Measurements from ENCODE around the gene SRBD1.

SRBD1 gene

GRCh38 chr2:45583977-45584376 lies 27.1 kb downstream of the SRBD1 start:
- Histone ChIP-seq H3K4me1 (ENCODE audit: low read length) (no peaks in the 10 kb centered on the region), H3K9me2 (replicated peaks; ENCODE audit: insufficient read depth, low read length) (no peaks in the 10 kb centered on the region), H3K36me3 (replicated peaks; ENCODE audit: insufficient read depth, low read length) (peaks cover 3% of the 10 kb centered on the region; the same call in 1 of the 2 replicates), H3K4me2 (ENCODE audit: low read depth, low read length) (no peak overlapping the region), H3K27ac (ENCODE audit: low read length) (no peak overlapping the region), H3K4me3 (ENCODE audit: low read length) (no peak overlapping the region), H3K9me3 (replicated peaks; ENCODE audit: insufficient read depth, low read length) (no peaks in the 10 kb centered on the region), H3K9ac (ENCODE audit: low read length) (no peak overlapping the region), H2AFZ (ENCODE audit: low read length) (no peak overlapping the region), H3K27me3 (replicated peaks; ENCODE audit: insufficient read depth, low read length) (no peaks in the 10 kb centered on the region), H3K79me2 (ENCODE audit: low read length) (0 out of 2 replicates have a peak, but pooled peaks cover 8% of the 10 kb centered on the region), H3F3A (ENCODE audit: insufficient read depth, low read length) (no peaks in the 10 kb centered on the region; the same call in 1 of the 2 replicates), H4K20me1 (ENCODE audit: insufficient read depth, low read length) (no peaks in the 10 kb centered on the region)
- no peak for TF ChIP-seq EZH2 (optimal IDR thresholded peaks at IDR 0.05; ENCODE audit: low read depth, low read length)
- no peak for TF ChIP-seq CTCF (IDR thresholded peaks at IDR 0.05; ENCODE audit: low read length)
- TF ChIP-seq EZH2phosphoT487 (IDR thresholded peaks at IDR 0.05; ENCODE audit: low read length): no peak
- DNase-seq: no peak

DNA sequence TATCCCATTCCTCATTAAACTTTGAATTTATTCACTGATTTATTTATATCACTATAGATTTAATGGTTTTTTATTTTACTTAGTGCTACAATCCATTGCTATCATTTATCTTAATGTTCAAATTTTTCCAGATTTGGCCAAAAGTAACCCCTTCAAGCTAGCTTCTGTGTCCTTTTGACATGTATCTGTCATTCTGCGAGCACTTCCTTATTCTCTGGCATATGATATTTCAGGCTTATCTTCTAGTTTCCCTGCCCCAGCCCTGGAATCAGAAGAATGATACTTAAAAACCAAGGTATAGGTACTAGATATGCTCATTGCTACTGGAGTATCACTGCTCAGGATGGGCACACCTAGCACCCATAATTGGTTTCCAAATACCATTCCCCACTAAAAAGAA lies 28.5 kb downstream of the SRBD1 start:
- no peaks in the 10 kb centered on the region for H3K9me3 ChIP-seq (replicated peaks; ENCODE audit: insufficient read depth, low read length)
- H3K9ac ChIP-seq (ENCODE audit: low read length): no peak overlapping the region
- 0 out of 2 replicates have a peak, but pooled peaks cover 6% of the 10 kb centered on the region for H3K79me2 ChIP-seq (ENCODE audit: low read length)
- no peaks in the 10 kb centered on the region for H3K9me2 ChIP-seq (replicated peaks; ENCODE audit: insufficient read depth, low read length)
- no peaks in the 10 kb centered on the region; the same call in 1 of the 2 replicates for H3F3A ChIP-seq (ENCODE audit: insufficient read depth, low read length)
- H3K4me3 ChIP-seq (ENCODE audit: low read length): no peak overlapping the region
- H3K27ac ChIP-seq (ENCODE audit: low read length): no peak overlapping the region; the same call in 1 of the 2 replicates
- H3K27me3 ChIP-seq (replicated peaks; ENCODE audit: insufficient read depth, low read length): no peaks in the 10 kb centered on the region
- H2AFZ ChIP-seq (ENCODE audit: low read length): no peak overlapping the region
- no peak overlapping the region for H3K4me2 ChIP-seq (ENCODE audit: low read depth, low read length)
- no peak for DNase-seq
- TF ChIP-seq EZH2phosphoT487 (IDR thresholded peaks at IDR 0.05; ENCODE audit: low read length): no peak
- no peak for TF ChIP-seq EZH2 (optimal IDR thresholded peaks at IDR 0.05; ENCODE audit: low read depth, low read length)
- no peak for TF ChIP-seq CTCF (IDR thresholded peaks at IDR 0.05; ENCODE audit: low read length)
- H4K20me1 ChIP-seq (ENCODE audit: insufficient read depth, low read length): no peaks in the 10 kb centered on the region
- peaks cover 3% of the 10 kb centered on the region; the same call in 1 of the 2 replicates for H3K36me3 ChIP-seq (replicated peaks; ENCODE audit: insufficient read depth, low read length)
- H3K4me1 ChIP-seq (ENCODE audit: low read length): 0 out of 2 replicates have a peak, but pooled peaks cover 6% of the 10 kb centered on the region

DNA sequence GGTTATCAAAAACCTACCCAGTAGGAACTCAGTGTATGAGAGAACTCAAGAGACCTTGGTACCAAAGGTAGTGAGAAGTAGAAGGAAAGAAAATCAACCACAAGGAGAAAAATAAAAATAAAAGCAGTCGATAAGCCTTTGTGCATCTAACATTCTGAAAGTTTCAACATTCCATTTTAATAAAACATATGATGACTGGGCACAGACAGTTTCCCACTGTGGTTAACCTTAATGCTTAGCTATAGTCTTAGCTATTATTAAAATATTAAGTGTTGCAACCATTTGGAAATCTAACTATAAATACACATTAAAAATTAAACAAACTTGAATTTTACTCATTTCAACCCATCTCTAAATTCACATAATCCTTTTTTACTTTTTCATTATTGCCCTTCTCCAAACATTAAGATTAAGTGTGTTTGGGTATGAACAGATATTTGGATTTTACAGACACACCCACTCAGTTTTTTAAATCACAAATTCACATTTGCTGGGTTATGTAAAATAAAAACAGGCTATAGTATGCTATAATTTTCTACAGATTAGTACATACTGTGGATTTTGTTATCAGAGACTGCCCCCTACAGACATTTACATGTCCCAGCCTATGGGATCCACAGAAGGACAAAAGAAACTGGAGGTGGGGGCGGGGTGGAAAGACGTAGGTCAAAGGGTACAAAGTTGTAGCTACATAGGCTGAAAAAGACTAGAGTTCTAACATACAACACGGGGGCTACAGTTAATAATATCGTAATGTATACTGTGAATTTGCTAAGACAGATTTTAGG lies 32.8 kb downstream of the SRBD1 start:
- H3K4me2 ChIP-seq (ENCODE audit: low read depth, low read length): no peak overlapping the region
- H3K27ac ChIP-seq (ENCODE audit: low read length): no peak overlapping the region
- no peaks in the 10 kb centered on the region for H3K27me3 ChIP-seq (replicated peaks; ENCODE audit: insufficient read depth, low read length)
- no peaks in the 10 kb centered on the region for H3F3A ChIP-seq (ENCODE audit: insufficient read depth, low read length)
- peak; percentile 63 for TF ChIP-seq CTCF (IDR thresholded peaks at IDR 0.05; ENCODE audit: low read length)
- no peak for TF ChIP-seq EZH2phosphoT487 (IDR thresholded peaks at IDR 0.05; ENCODE audit: low read length)
- TF ChIP-seq EZH2 (optimal IDR thresholded peaks at IDR 0.05; ENCODE audit: low read depth, low read length): no peak
- DNase-seq: peak; percentile 57
- H4K20me1 ChIP-seq (ENCODE audit: insufficient read depth, low read length): no peaks in the 10 kb centered on the region
- H3K9me2 ChIP-seq (replicated peaks; ENCODE audit: insufficient read depth, low read length): no peaks in the 10 kb centered on the region
- peaks cover 3% of the 10 kb centered on the region; the same call in 1 of the 2 replicates for H3K36me3 ChIP-seq (replicated peaks; ENCODE audit: insufficient read depth, low read length)
- H3K9me3 ChIP-seq (replicated peaks; ENCODE audit: insufficient read depth, low read length): no peaks in the 10 kb centered on the region
- H3K79me2 ChIP-seq (ENCODE audit: low read length): 0 out of 2 replicates have a peak, but pooled peaks cover 3% of the 10 kb centered on the region
- H2AFZ ChIP-seq (ENCODE audit: low read length): no peak overlapping the region
- H3K4me1 ChIP-seq (ENCODE audit: low read length): 0 out of 2 replicates have a peak, but pooled peaks cover 6% of the 10 kb centered on the region
- no peak overlapping the region for H3K9ac ChIP-seq (ENCODE audit: low read length)
- H3K4me3 ChIP-seq (ENCODE audit: low read length): no peak overlapping the region

Data from MM.1S (cell line).